Keratinocyte (primary cell): Measurements from ENCODE around the gene PCDH9. TPM values are rescaled to one million over a fixed set of nuclear protein-coding genes. Genes with fewer than 3 reads are reported as not detected.

Source experiments
- DNase-seq: peaks from one replicate; pipeline ENCODE4 v3.0.0-alpha.2; 2011; ENCODE audit warnings: low read depth, missing footprints, low spot score
- FAIRE-seq: peaks from 2 replicates; lab custom pipeline; 2011; peaks lifted over from hg19 to GRCh38; lab: Jason Lieb, UNC
- H2AFZ ChIP-seq: 2 replicates; pipeline ENCODE4 v1.6.0; 2012; ENCODE audit warnings: low read length, control low read depth, inconsistent platforms; ENCODE audit not compliant: control insufficient read depth
- H3K27ac ChIP-seq: 2 replicates; pipeline ENCODE4 v1.5.1; 2011; ENCODE audit warnings: low read length; ENCODE audit not compliant: control insufficient read depth, insufficient read depth
- H3K27me3 ChIP-seq: 3 replicates; pipeline ENCODE4 v1.6.0; 2011; ENCODE audit warnings: low read length; ENCODE audit not compliant: control insufficient read depth, insufficient read depth; ENCODE audit errors: extremely low read depth
- H3K36me3 ChIP-seq, 2 experiments: 2 replicates in 1 of 2; 3 replicates in 1 of 2; pipeline ENCODE4 v1.5.1; 2011; ENCODE audit warnings: low read length in 2 of 2, mild to moderate bottlenecking in 1 of 2; ENCODE audit not compliant: control insufficient read depth in 2 of 2, insufficient read depth in 2 of 2; ENCODE audit errors: extremely low read depth in 1 of 2
- H3K4me1 ChIP-seq: 3 replicates; pipeline ENCODE4 v1.5.1; 2011; ENCODE audit warnings: low read length; ENCODE audit not compliant: control insufficient read depth, insufficient read depth; ENCODE audit errors: extremely low read depth
- H3K4me2 ChIP-seq: 3 replicates; pipeline ENCODE4 v1.6.0; 2011; ENCODE audit warnings: low read depth, low read length; ENCODE audit not compliant: control insufficient read depth, insufficient read depth; ENCODE audit errors: extremely low read depth
- H3K4me3 ChIP-seq, 3 experiments: fragments of 200-600 bp in 1 of 3; sonication (generic) in 1 of 3; 2 replicates in 2 of 3; 3 replicates in 1 of 3; pipeline ENCODE4 v1.5.1; 2011 to 2016; ENCODE audit warnings: low read length in 3 of 3, mild to moderate bottlenecking in 3 of 3, control low read depth in 2 of 3, inconsistent platforms in 1 of 3, low read depth in 1 of 3, mixed read lengths in 1 of 3, mixed run types in 1 of 3, moderate library complexity in 1 of 3; ENCODE audit not compliant: control insufficient read depth in 2 of 3, insufficient read depth in 2 of 3; ENCODE audit errors: extremely low read depth in 1 of 3
- H3K79me2 ChIP-seq: 2 replicates; pipeline ENCODE4 v1.6.0; 2012; ENCODE audit warnings: low read length; ENCODE audit not compliant: control insufficient read depth, insufficient read depth
- H3K9ac ChIP-seq: 3 replicates; pipeline ENCODE4 v1.6.0; 2011; ENCODE audit warnings: low read length; ENCODE audit not compliant: control insufficient read depth, insufficient read depth; ENCODE audit errors: extremely low read depth
- H3K9me1 ChIP-seq: 3 replicates; pipeline ENCODE4 v1.6.0; 2011; ENCODE audit warnings: low read length; ENCODE audit not compliant: control insufficient read depth, insufficient read depth; ENCODE audit errors: extremely low read depth
- H3K9me3 ChIP-seq: 2 replicates; pipeline ENCODE4 v1.5.1; 2012; ENCODE audit warnings: low read depth, low read length; ENCODE audit not compliant: control insufficient read depth
- H4K20me1 ChIP-seq: 3 replicates; pipeline ENCODE4 v1.6.0; 2011; ENCODE audit warnings: low read length; ENCODE audit not compliant: control insufficient read depth, insufficient read depth; ENCODE audit errors: extremely low read depth
- EZH2 ChIP-seq: IDR thresholded peaks from one replicate; pipeline ENCODE4 v1.6.1; 2012; ENCODE audit warnings: inconsistent platforms, mild to moderate bottlenecking, low read length, moderate library complexity
- dilution Hi-C: fragments of 300-500 bp; cut with MboI; formaldehyde crosslinking; loops from one replicate; pipeline ENCODE4 v1.7.0; 2020; ENCODE audit warnings: low sequenced_read_pairs; ENCODE audit not compliant: extremely low pct_ligation_motif_present
- polyA plus RNA-seq, 5 experiments: library from polyadenylated mRNA; depleted of rRNA in 3 of 5; stranded (reverse) in 3 of 5; stranded (forward) in 1 of 5; unstranded in 1 of 5; fragments of >200 nt; gene quantifications; 1 replicate in 1 of 5; 2 replicates in 3 of 5; 3 replicates in 1 of 5; pipeline versions ENCODE4 v1.2.1 to v1.2.3, GENCODE V29; 2011 to 2012; ENCODE audit warnings: missing spikeins in 2 of 5, low read depth in 1 of 5, low replicate concordance in 1 of 5
- TF ChIP-seq, protein P1 (sequence below), 3 experiments: IDR thresholded peaks in 1 of 3; conservative IDR thresholded peaks in 1 of 3; optimal IDR thresholded peaks in 1 of 3; 2 replicates in 2 of 3; 3 replicates in 1 of 3; pipeline versions ENCODE3 to v1.5.1; 2011; ENCODE audit warnings: low read length in 3 of 3, mild to moderate bottlenecking in 3 of 3, moderate library complexity in 2 of 3, control low read depth in 1 of 3, inconsistent platforms in 1 of 3; ENCODE audit not compliant: insufficient read depth in 2 of 3; ENCODE audit errors: extremely low read depth in 1 of 3

Gene PCDH9
- polyA plus RNA-seq, 1 donor (not counting 4 experiments of a cell fraction or from before 2014, with no cell fraction given), result 0.21 TPM

DNA sequence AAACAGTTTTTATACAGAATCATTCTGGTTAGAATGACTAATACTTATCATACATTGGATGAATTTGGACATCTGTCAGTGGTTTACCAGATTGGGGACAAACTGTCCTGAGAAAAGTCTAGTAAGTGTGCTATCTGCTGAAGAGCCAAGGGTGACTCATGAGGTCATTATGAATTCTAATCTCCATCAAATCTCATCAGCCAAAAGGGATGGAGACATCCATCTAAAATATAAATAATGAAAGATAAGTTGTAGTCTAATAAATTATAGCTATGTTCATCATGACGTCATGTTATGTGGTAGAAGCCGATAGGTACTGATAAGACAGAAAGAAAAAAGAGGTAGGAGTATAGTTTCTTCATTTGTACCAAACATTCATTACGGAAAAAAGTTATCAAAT is 804.4 kb downstream of the PCDH9 start:
- no peak overlapping the region for H3K9ac ChIP-seq
- no peak overlapping the region for H2AFZ ChIP-seq
- no peak overlapping the region for H3K4me3 ChIP-seq
- no peaks in the 10 kb centered on the region for H3K27me3 ChIP-seq
- DNase-seq, result no peak
- no peak for TF ChIP-seq EZH2
- TF ChIP-seq, protein P1, sequence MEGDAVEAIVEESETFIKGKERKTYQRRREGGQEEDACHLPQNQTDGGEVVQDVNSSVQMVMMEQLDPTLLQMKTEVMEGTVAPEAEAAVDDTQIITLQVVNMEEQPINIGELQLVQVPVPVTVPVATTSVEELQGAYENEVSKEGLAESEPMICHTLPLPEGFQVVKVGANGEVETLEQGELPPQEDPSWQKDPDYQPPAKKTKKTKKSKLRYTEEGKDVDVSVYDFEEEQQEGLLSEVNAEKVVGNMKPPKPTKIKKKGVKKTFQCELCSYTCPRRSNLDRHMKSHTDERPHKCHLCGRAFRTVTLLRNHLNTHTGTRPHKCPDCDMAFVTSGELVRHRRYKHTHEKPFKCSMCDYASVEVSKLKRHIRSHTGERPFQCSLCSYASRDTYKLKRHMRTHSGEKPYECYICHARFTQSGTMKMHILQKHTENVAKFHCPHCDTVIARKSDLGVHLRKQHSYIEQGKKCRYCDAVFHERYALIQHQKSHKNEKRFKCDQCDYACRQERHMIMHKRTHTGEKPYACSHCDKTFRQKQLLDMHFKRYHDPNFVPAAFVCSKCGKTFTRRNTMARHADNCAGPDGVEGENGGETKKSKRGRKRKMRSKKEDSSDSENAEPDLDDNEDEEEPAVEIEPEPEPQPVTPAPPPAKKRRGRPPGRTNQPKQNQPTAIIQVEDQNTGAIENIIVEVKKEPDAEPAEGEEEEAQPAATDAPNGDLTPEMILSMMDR (optimal IDR thresholded peaks at IDR 0.05 in 1 of 3, IDR thresholded peaks at IDR 0.05 in 1 of 3, conservative IDR thresholded peaks at IDR 0.05 in 1 of 3; ENCODE audit: extremely low read depth in 1 of 3, insufficient read depth in 2 of 3, low read length in 3 of 3), result no peak
- FAIRE-seq, result no peak
- no peaks in the 10 kb centered on the region for H3K9me1 ChIP-seq
- no peaks in the 10 kb centered on the region for H3K36me3 ChIP-seq
- H3K9me3 ChIP-seq, result no peaks in the 10 kb centered on the region
- no peaks in the 10 kb centered on the region for H4K20me1 ChIP-seq
- H3K4me2 ChIP-seq, result no peak overlapping the region
- dilution Hi-C loops, result no loop called here
- H3K79me2 ChIP-seq, result no peaks in the 10 kb centered on the region
- H3K4me1 ChIP-seq, result no peaks in the 10 kb centered on the region
- no peak overlapping the region for H3K27ac ChIP-seq

DNA sequence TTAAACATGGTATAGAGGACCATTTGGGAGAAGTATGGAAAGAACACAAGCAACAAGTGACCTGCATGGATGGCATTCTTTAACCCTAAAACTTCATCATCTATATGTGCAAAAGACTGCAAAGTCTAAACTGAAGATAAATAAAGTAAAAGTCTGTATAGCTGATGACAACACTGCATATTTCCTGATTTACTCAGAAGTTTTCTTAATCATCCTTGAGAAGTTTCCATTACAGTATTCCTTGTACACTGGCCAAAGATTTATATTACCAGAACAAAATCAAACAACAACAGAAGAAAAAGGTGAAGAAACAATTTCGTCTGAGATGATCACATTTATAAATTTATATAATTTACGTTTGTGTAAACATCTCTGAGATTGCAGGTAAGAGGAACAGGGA is 805.7 kb downstream of the PCDH9 start:
- no peak for TF ChIP-seq EZH2
- TF ChIP-seq, protein P1 (optimal IDR thresholded peaks at IDR 0.05 in 1 of 3, IDR thresholded peaks at IDR 0.05 in 1 of 3, conservative IDR thresholded peaks at IDR 0.05 in 1 of 3; ENCODE audit: extremely low read depth in 1 of 3, insufficient read depth in 2 of 3, low read length in 3 of 3), result no peak
- no peaks in the 10 kb centered on the region for H3K27me3 ChIP-seq
- H4K20me1 ChIP-seq, result no peaks in the 10 kb centered on the region
- no peak overlapping the region for H3K9ac ChIP-seq
- FAIRE-seq (no peak), DNase-seq (no peak)
- H3K27ac ChIP-seq, result no peak overlapping the region
- H3K36me3 ChIP-seq, result no peaks in the 10 kb centered on the region
- H3K4me1 ChIP-seq, result no peaks in the 10 kb centered on the region
- H3K4me3 ChIP-seq, result no peak overlapping the region
- H3K79me2 ChIP-seq, result no peaks in the 10 kb centered on the region
- dilution Hi-C loops, result no loop called here
- H2AFZ ChIP-seq, result no peak overlapping the region
- H3K9me3 ChIP-seq, result no peaks in the 10 kb centered on the region
- H3K4me2 ChIP-seq, result no peak overlapping the region
- no peaks in the 10 kb centered on the region for H3K9me1 ChIP-seq
